Astrocyte (in vitro differentiated cells and primary cell): ENCODE measurements around the gene RGMB. TPM values are rescaled to one million over a fixed set of nuclear protein-coding genes. Genes with fewer than 3 reads are reported as not detected.

Experiments used
- DNase-seq: peaks from one replicate; pipeline ENCODE4 v3.0.0-alpha.2; 2010; ENCODE audit warnings: low read depth
- FAIRE-seq: peaks from 2 replicates; lab custom pipeline; 2011; peaks lifted over from hg19 to GRCh38; lab: Jason Lieb, UNC
- H2AFZ ChIP-seq: 2 replicates; pipeline ENCODE4 v1.6.0; 2012; ENCODE audit warnings: low read depth, low read length, inconsistent platforms
- H3K27ac ChIP-seq: 2 replicates; pipeline ENCODE4 v1.5.1; 2011; ENCODE audit warnings: low read depth, low read length, inconsistent platforms
- H3K27me3 ChIP-seq: 2 replicates; pipeline ENCODE4 v1.6.0; 2011; ENCODE audit warnings: low read length, inconsistent platforms; ENCODE audit not compliant: insufficient read depth
- H3K36me3 ChIP-seq: 2 replicates; pipeline ENCODE4 v1.5.1; 2011; ENCODE audit warnings: low read length, inconsistent platforms; ENCODE audit not compliant: insufficient read depth
- H3K4me1 ChIP-seq: 2 replicates; pipeline ENCODE4 v1.5.1; 2011; ENCODE audit warnings: low read length, inconsistent platforms; ENCODE audit not compliant: insufficient read depth
- H3K4me2 ChIP-seq: 2 replicates; pipeline ENCODE4 v1.6.0; 2012; ENCODE audit warnings: low read length, inconsistent platforms
- H3K4me3 ChIP-seq: 2 replicates; pipeline ENCODE4 v1.5.1; 2011; ENCODE audit warnings: low read depth, mild to moderate bottlenecking, low read length, inconsistent platforms; ENCODE audit not compliant: insufficient read depth
- H3K79me2 ChIP-seq: 2 replicates; pipeline ENCODE4 v1.6.0; 2012; ENCODE audit warnings: mild to moderate bottlenecking, low read length, inconsistent platforms; ENCODE audit not compliant: insufficient read depth
- H3K9ac ChIP-seq: 2 replicates; pipeline ENCODE4 v1.6.0; 2012; ENCODE audit warnings: mild to moderate bottlenecking, low read length, inconsistent platforms
- H3K9me3 ChIP-seq: 2 replicates; pipeline ENCODE4 v1.5.1; 2012; ENCODE audit warnings: low read depth, mild to moderate bottlenecking, low read length, inconsistent platforms; ENCODE audit not compliant: insufficient read depth
- H4K20me1 ChIP-seq: 2 replicates; pipeline ENCODE4 v1.6.0; 2012; ENCODE audit warnings: low read length, inconsistent platforms; ENCODE audit not compliant: insufficient read depth
- H3K27ac Mint-ChIP-seq: one replicate; pipeline ENCODE4 v1.8.0; 2021; ENCODE audit warnings: mild to moderate bottlenecking, mixed read lengths; ENCODE audit not compliant: unreplicated experiment
- H3K27me3 Mint-ChIP-seq: one replicate; pipeline ENCODE4 v1.8.0; 2021; ENCODE audit warnings: low read depth, mixed read lengths; ENCODE audit not compliant: unreplicated experiment
- H3K36me3 Mint-ChIP-seq: one replicate; pipeline ENCODE4 v1.8.0; 2021; ENCODE audit warnings: low read depth, mixed read lengths; ENCODE audit not compliant: unreplicated experiment
- H3K4me1 Mint-ChIP-seq: one replicate; pipeline ENCODE4 v1.8.0; 2021; ENCODE audit warnings: low read depth, mixed read lengths; ENCODE audit not compliant: unreplicated experiment
- H3K4me3 Mint-ChIP-seq: one replicate; pipeline ENCODE4 v1.8.0; 2021; ENCODE audit warnings: mild to moderate bottlenecking, moderate library complexity, mixed read lengths; ENCODE audit not compliant: unreplicated experiment
- H3K9me3 Mint-ChIP-seq: one replicate; pipeline ENCODE4 v1.8.0; 2021; ENCODE audit warnings: mild to moderate bottlenecking, mixed read lengths; ENCODE audit not compliant: unreplicated experiment
- CTCF ChIP-seq: IDR thresholded peaks from 2 replicates; pipeline ENCODE4 v1.5.1; 2011; ENCODE audit warnings: low read depth, mild to moderate bottlenecking, inconsistent platforms, low read length, moderate library complexity; ENCODE audit not compliant: insufficient read depth
- EZH2 ChIP-seq: IDR thresholded peaks from 2 replicates; pipeline ENCODE4 v1.6.1; 2012; ENCODE audit warnings: mild to moderate bottlenecking, low read length, inconsistent platforms; ENCODE audit not compliant: insufficient read depth
- total RNA-seq: library from RNA; stranded (reverse); gene quantifications from 2 replicates; pipeline ENCODE4 v1.2.1, GENCODE V29; 2021

The RGMB gene
- total RNA-seq, 1 donor from 2014 or later: 48.7 TPM

- Mint-ChIP-seq H3K9me3 (peaks cover 9% of the 10 kb centered on the region), H3K36me3 (peaks cover 1% of the 10 kb centered on the region), H3K27ac (no peak overlapping the region), H3K27me3 (no peaks in the 10 kb centered on the region), H3K4me3 (no peak overlapping the region), H3K4me1 (no peaks in the 10 kb centered on the region)
- Histone ChIP-seq H3K79me2 (no peaks in the 10 kb centered on the region), H2AFZ (no peak overlapping the region), H3K9me3 (no peaks in the 10 kb centered on the region), H3K27ac (no peak overlapping the region), H3K36me3 (no peaks in the 10 kb centered on the region), H3K9ac (no peak overlapping the region), H3K4me1 (no peaks in the 10 kb centered on the region), H4K20me1 (no peaks in the 10 kb centered on the region), H3K4me2 (no peak overlapping the region), H3K4me3 (no peak overlapping the region), H3K27me3 (no peaks in the 10 kb centered on the region)
- DNase-seq (no peak), FAIRE-seq (no peak)
- TF ChIP-seq CTCF (no peak), EZH2 (no peak)
Observed at GRCh38 chr5:98734646-98735045, 38.8 kb upstream of the RGMB start.

- Histone ChIP-seq H3K36me3 (no peaks in the 10 kb centered on the region), H3K9me3 (no peaks in the 10 kb centered on the region), H3K4me2 (no peak overlapping the region), H3K27ac (no peak overlapping the region), H4K20me1 (no peaks in the 10 kb centered on the region), H3K4me1 (no peaks in the 10 kb centered on the region), H3K4me3 (no peak overlapping the region), H3K79me2 (no peaks in the 10 kb centered on the region), H2AFZ (no peak overlapping the region), H3K9ac (no peak overlapping the region), H3K27me3 (no peaks in the 10 kb centered on the region)
- DNase-seq: peak; percentile 62
- Mint-ChIP-seq H3K4me3 (no peak overlapping the region), H3K9me3 (peaks cover 9% of the 10 kb centered on the region), H3K36me3 (peaks cover 1% of the 10 kb centered on the region), H3K27ac (no peak overlapping the region), H3K27me3 (no peaks in the 10 kb centered on the region), H3K4me1 (no peaks in the 10 kb centered on the region)
- TF ChIP-seq EZH2 (no peak), CTCF (no peak)
- no peak for FAIRE-seq
Observed at GRCh38 chr5:98735806-98736507, 37.5 kb upstream of the RGMB start.

GRCh38 chr5:98736753-98737152 is 36.7 kb upstream of the RGMB start:
- H3K4me3 ChIP-seq: no peak overlapping the region
- H3K36me3 Mint-ChIP-seq: peaks cover 1% of the 10 kb centered on the region

More at GRCh38 chr5:98736753-98737152, 36.7 kb upstream of the RGMB start:
- Histone ChIP-seq H3K4me1 (no peaks in the 10 kb centered on the region), H3K27me3 (no peaks in the 10 kb centered on the region), H2AFZ (no peak overlapping the region), H3K36me3 (no peaks in the 10 kb centered on the region), H3K4me2 (no peak overlapping the region), H3K27ac (no peak overlapping the region), H3K9ac (no peak overlapping the region), H3K9me3 (no peaks in the 10 kb centered on the region), H3K79me2 (no peaks in the 10 kb centered on the region), H4K20me1 (no peaks in the 10 kb centered on the region)
- Mint-ChIP-seq H3K27me3 (no peaks in the 10 kb centered on the region), H3K4me1 (no peaks in the 10 kb centered on the region), H3K4me3 (no peak overlapping the region), H3K9me3 (peaks cover 9% of the 10 kb centered on the region), H3K27ac (no peak overlapping the region)
- DNase-seq (no peak), FAIRE-seq (no peak)
- TF ChIP-seq CTCF: no peak
- TF ChIP-seq EZH2: no peak
